ENCODE data around the gene P4HB.

Gene P4HB

DNA sequence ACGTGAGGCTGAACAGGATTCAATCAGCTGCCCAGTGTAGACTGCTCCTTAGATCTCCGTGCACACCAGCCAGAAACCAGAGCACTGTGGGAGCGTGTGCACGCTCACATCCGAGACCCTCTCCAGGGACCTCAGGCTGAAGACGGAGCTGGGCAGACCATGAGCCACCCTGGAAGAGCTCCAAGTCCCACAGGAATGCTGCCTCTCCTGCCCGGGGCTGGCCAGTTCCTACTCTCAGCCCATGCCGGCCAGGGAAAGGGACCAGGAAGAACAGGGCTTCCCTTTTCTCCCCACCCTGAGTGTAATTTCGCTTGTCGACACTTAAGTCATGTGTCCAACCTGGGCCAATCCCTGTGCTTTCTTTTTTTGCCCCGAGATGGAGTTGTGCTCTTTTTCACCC, 24.2 kb upstream of the P4HB start:
- no peak overlapping the region for H3K4me3 ChIP-seq (replicated peaks; ENCODE audit: insufficient read depth, low read length)
- DNase-seq (ENCODE audit: low read depth in 1 of 2, low spot score in 1 of 2), result no peak
- no peaks in the 10 kb centered on the region for H3K27me3 ChIP-seq (ENCODE audit: insufficient read depth, poor library complexity, severe bottlenecking)
- TF ChIP-seq, protein P1, sequence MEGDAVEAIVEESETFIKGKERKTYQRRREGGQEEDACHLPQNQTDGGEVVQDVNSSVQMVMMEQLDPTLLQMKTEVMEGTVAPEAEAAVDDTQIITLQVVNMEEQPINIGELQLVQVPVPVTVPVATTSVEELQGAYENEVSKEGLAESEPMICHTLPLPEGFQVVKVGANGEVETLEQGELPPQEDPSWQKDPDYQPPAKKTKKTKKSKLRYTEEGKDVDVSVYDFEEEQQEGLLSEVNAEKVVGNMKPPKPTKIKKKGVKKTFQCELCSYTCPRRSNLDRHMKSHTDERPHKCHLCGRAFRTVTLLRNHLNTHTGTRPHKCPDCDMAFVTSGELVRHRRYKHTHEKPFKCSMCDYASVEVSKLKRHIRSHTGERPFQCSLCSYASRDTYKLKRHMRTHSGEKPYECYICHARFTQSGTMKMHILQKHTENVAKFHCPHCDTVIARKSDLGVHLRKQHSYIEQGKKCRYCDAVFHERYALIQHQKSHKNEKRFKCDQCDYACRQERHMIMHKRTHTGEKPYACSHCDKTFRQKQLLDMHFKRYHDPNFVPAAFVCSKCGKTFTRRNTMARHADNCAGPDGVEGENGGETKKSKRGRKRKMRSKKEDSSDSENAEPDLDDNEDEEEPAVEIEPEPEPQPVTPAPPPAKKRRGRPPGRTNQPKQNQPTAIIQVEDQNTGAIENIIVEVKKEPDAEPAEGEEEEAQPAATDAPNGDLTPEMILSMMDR (IDR thresholded peaks at IDR 0.05; ENCODE audit: insufficient read depth, low read length), result no peak
- no peak for TF ChIP-seq GABPA (IDR thresholded peaks at IDR 0.05; ENCODE audit: low read depth)
- H3K27ac ChIP-seq (replicated peaks), result no peak overlapping the region

DNA sequence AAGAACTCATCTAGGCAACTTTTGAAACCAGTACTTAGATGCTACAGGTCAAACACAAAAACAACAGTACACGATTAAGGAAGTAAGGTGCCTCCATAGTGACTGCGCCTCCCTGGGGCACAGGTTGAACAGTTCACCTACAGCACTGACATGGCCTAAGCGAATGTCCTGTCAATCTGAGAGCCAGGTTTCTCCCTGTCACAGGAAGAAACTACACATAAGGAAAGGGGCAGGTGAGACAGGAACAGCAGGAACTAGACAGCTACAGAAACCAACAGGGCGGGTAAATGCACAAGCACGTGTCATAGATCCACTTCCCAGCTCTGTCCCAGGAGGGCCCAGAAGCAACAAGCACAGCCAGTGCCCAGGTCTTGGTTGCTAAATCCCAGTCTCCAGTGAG, 18.8 kb upstream of the P4HB start:
- no peak for DNase-seq (ENCODE audit: low read depth in 1 of 2, low spot score in 1 of 2)
- TF ChIP-seq, protein P2, sequence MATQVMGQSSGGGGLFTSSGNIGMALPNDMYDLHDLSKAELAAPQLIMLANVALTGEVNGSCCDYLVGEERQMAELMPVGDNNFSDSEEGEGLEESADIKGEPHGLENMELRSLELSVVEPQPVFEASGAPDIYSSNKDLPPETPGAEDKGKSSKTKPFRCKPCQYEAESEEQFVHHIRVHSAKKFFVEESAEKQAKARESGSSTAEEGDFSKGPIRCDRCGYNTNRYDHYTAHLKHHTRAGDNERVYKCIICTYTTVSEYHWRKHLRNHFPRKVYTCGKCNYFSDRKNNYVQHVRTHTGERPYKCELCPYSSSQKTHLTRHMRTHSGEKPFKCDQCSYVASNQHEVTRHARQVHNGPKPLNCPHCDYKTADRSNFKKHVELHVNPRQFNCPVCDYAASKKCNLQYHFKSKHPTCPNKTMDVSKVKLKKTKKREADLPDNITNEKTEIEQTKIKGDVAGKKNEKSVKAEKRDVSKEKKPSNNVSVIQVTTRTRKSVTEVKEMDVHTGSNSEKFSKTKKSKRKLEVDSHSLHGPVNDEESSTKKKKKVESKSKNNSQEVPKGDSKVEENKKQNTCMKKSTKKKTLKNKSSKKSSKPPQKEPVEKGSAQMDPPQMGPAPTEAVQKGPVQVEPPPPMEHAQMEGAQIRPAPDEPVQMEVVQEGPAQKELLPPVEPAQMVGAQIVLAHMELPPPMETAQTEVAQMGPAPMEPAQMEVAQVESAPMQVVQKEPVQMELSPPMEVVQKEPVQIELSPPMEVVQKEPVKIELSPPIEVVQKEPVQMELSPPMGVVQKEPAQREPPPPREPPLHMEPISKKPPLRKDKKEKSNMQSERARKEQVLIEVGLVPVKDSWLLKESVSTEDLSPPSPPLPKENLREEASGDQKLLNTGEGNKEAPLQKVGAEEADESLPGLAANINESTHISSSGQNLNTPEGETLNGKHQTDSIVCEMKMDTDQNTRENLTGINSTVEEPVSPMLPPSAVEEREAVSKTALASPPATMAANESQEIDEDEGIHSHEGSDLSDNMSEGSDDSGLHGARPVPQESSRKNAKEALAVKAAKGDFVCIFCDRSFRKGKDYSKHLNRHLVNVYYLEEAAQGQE (IDR thresholded peaks at IDR 0.05; ENCODE audit: insufficient replicate concordance, low read depth), result no peak
- TF ChIP-seq SPI1 (IDR thresholded peaks at IDR 0.05; ENCODE audit: borderline replicate concordance, low read depth), result no peak
- no peak for TF ChIP-seq POLR2AphosphoS5 (IDR thresholded peaks at IDR 0.05; ENCODE audit: low read depth)
- TF ChIP-seq, protein P1 (IDR thresholded peaks at IDR 0.05; ENCODE audit: insufficient read depth, low read length), result no peak
- no peak for TF ChIP-seq GABPA (IDR thresholded peaks at IDR 0.05; ENCODE audit: low read depth)
- no peak overlapping the region for H3K4me3 ChIP-seq (replicated peaks; ENCODE audit: insufficient read depth, low read length)
- H3K27me3 ChIP-seq (ENCODE audit: insufficient read depth, poor library complexity, severe bottlenecking), result no peaks in the 10 kb centered on the region
- H3K27ac ChIP-seq (replicated peaks), result no peak overlapping the region

DNA sequence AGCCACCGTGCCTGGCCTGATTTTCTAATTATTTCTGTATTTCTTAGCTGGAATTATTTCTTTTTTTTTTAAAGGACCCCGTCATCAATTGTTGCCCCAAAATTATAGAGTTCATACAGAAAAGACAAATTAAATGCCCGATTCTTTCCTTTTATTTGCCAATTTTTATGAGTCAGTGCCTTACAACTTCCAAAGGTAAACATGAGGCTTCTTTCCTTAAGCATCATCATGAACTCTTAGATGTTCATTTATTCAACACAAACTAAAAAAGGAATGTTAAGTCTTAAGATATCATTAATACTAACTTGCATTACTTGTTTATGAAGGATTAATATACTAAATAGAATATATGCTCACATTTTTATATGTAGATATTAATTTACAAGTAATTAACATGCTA, 18.0 kb upstream of the P4HB start:
- H3K27ac ChIP-seq (replicated peaks), result no peak overlapping the region
- no peaks in the 10 kb centered on the region for H3K27me3 ChIP-seq (ENCODE audit: insufficient read depth, poor library complexity, severe bottlenecking)
- DNase-seq (ENCODE audit: low read depth in 1 of 2, low spot score in 1 of 2), result no peak
- TF ChIP-seq POLR2AphosphoS5 (IDR thresholded peaks at IDR 0.05; ENCODE audit: low read depth) (no peak), SPI1 (IDR thresholded peaks at IDR 0.05; ENCODE audit: borderline replicate concordance, low read depth) (no peak)
- TF ChIP-seq, protein P2 (IDR thresholded peaks at IDR 0.05; ENCODE audit: insufficient replicate concordance, low read depth), result no peak
- TF ChIP-seq, protein P1 (IDR thresholded peaks at IDR 0.05; ENCODE audit: insufficient read depth, low read length), result no peak
- no peak overlapping the region for H3K4me3 ChIP-seq (replicated peaks; ENCODE audit: insufficient read depth, low read length)

GRCh38 chr17:81877569-81877968, 17.2 kb upstream of the P4HB start:
- no peak overlapping the region for H3K27ac ChIP-seq (replicated peaks)
- DNase-seq (ENCODE audit: low read depth in 1 of 2, low spot score in 1 of 2), result no peak
- no peaks in the 10 kb centered on the region for H3K27me3 ChIP-seq (ENCODE audit: insufficient read depth, poor library complexity, severe bottlenecking)
- H3K4me3 ChIP-seq (replicated peaks; ENCODE audit: insufficient read depth, low read length), result no peak overlapping the region
- TF ChIP-seq, protein P1 (IDR thresholded peaks at IDR 0.05; ENCODE audit: insufficient read depth, low read length), result no peak
- TF ChIP-seq POLR2AphosphoS5 (IDR thresholded peaks at IDR 0.05; ENCODE audit: low read depth) (peak; percentile 53; the same call in 1 of the 2 replicates), GABPA (IDR thresholded peaks at IDR 0.05; ENCODE audit: low read depth) (no peak), SPI1 (IDR thresholded peaks at IDR 0.05; ENCODE audit: borderline replicate concordance, low read depth) (no peak)
- TF ChIP-seq, protein P2 (IDR thresholded peaks at IDR 0.05; ENCODE audit: insufficient replicate concordance, low read depth), result no peak

Data from HL-60 (cell line).